T-helper 2 cell treated with Interferon-gamma antibody and Interleukin-4, amounts not matched to agents 5 μg/mL and 100 μg/mL, for 36 hours (primary cell): ENCODE results near the gene FGF21.
"Not testable (repeated sequence)": the region's sequence is repeated elsewhere in the genome, so short reads cannot be mapped to it uniquely, and the experiment has no call there.

Experiments
- DNase-seq: peaks from one replicate; pipeline ENCODE4 v3.0.0; 2021; ENCODE audit warnings: low spot score
- H3K27ac Mint-ChIP-seq: one replicate; pipeline ENCODE4 v1.8.0; 2021; ENCODE audit warnings: mild to moderate bottlenecking, mixed read lengths
- H3K27me3 Mint-ChIP-seq: one replicate; pipeline ENCODE4 v1.8.0; 2021; ENCODE audit warnings: low read depth, mixed read lengths
- H3K36me3 Mint-ChIP-seq: one replicate; pipeline ENCODE4 v1.8.0; 2021; ENCODE audit warnings: low read depth, mixed read lengths
- H3K4me1 Mint-ChIP-seq: one replicate; pipeline ENCODE4 v1.8.0; 2021; ENCODE audit warnings: low read depth, mixed read lengths
- H3K4me3 Mint-ChIP-seq: one replicate; pipeline ENCODE4 v1.8.0; 2022; ENCODE audit warnings: mild to moderate bottlenecking, moderate library complexity, mixed read lengths
- H3K9me3 Mint-ChIP-seq: one replicate; pipeline ENCODE4 v1.8.0; 2021; ENCODE audit warnings: mixed read lengths

The FGF21 gene

GRCh38 chr19:48755787-48756186 is 463 bp downstream of the FGF21 start:
- Mint-ChIP-seq H3K27me3 (peaks cover 34% of the 10 kb centered on the region), H3K27ac (no peak overlapping the region), H3K4me3 (no peak overlapping the region), H3K9me3 (no peaks in the 10 kb centered on the region), H3K4me1 (peaks cover 18% of the 10 kb centered on the region), H3K36me3 (no peaks in the 10 kb centered on the region)
- no peak for DNase-seq

GRCh38 chr19:48756212-48756611 is 888 bp downstream of the FGF21 start:
- H3K4me1 Mint-ChIP-seq = peaks cover 17% of the 10 kb centered on the region
- H3K27ac Mint-ChIP-seq = no peak overlapping the region
- peaks cover 34% of the 10 kb centered on the region for H3K27me3 Mint-ChIP-seq
- no peak overlapping the region for H3K4me3 Mint-ChIP-seq
- no peaks in the 10 kb centered on the region for H3K36me3 Mint-ChIP-seq
- H3K9me3 Mint-ChIP-seq = no peaks in the 10 kb centered on the region
- no peak for DNase-seq

- Mint-ChIP-seq H3K4me1 (peaks cover 16% of the 10 kb centered on the region), H3K36me3 (no peaks in the 10 kb centered on the region), H3K9me3 (no peaks in the 10 kb centered on the region), H3K27me3 (peaks cover 37% of the 10 kb centered on the region), H3K27ac (no peak overlapping the region), H3K4me3 (no peak overlapping the region)
- no peak for DNase-seq
Measured at GRCh38 chr19:48756686-48757085, 1.4 kb downstream of the FGF21 start.

- no peak for DNase-seq
- H3K4me1 Mint-ChIP-seq = peaks cover 14% of the 10 kb centered on the region
- no peaks in the 10 kb centered on the region for H3K9me3 Mint-ChIP-seq
- no peaks in the 10 kb centered on the region for H3K36me3 Mint-ChIP-seq
- H3K27ac Mint-ChIP-seq = no peak overlapping the region
- no peak overlapping the region for H3K4me3 Mint-ChIP-seq
- H3K27me3 Mint-ChIP-seq = peaks cover 34% of the 10 kb centered on the region
Measured at GRCh38 chr19:48757089-48757675, 1.9 kb downstream of the FGF21 start.

GRCh38 chr19:48757741-48758144 is 2.4 kb downstream of the FGF21 start:
- Mint-ChIP-seq H3K4me3 (no peak overlapping the region), H3K4me1 (peaks cover 13% of the 10 kb centered on the region), H3K36me3 (no peaks in the 10 kb centered on the region), H3K9me3 (no peaks in the 10 kb centered on the region), H3K27me3 (peaks cover 36% of the 10 kb centered on the region), H3K27ac (no peak overlapping the region)
- no peak for DNase-seq

- peaks cover 7% of the 10 kb centered on the region for H3K4me1 Mint-ChIP-seq
- peak overlapping the region; percentile 21 for H3K4me3 Mint-ChIP-seq
- no peaks in the 10 kb centered on the region for H3K36me3 Mint-ChIP-seq
- no peaks in the 10 kb centered on the region for H3K9me3 Mint-ChIP-seq
- DNase-seq = no peak
- peaks cover 18% of the 10 kb centered on the region for H3K27me3 Mint-ChIP-seq
- H3K27ac Mint-ChIP-seq = no peak overlapping the region
Measured at GRCh38 chr19:48760504-48761205, 5.3 kb downstream of the FGF21 start.

- not testable (repeated sequence) for H3K9me3 Mint-ChIP-seq, H3K4me3 Mint-ChIP-seq, DNase-seq, H3K27ac Mint-ChIP-seq, H3K36me3 Mint-ChIP-seq, H3K4me1 Mint-ChIP-seq
- H3K27me3 Mint-ChIP-seq = peaks cover 23% of the 10 kb centered on the region
Measured at GRCh38 chr19:48765816-48766215, 10.5 kb downstream of the FGF21 start.

GRCh38 chr19:48768171-48768753 is 12.9 kb downstream of the FGF21 start:
- H3K4me1 Mint-ChIP-seq, H3K36me3 Mint-ChIP-seq, H3K27ac Mint-ChIP-seq, DNase-seq, H3K9me3 Mint-ChIP-seq, H3K4me3 Mint-ChIP-seq: not testable (repeated sequence)
- H3K27me3 Mint-ChIP-seq = peaks cover 11% of the 10 kb centered on the region

GRCh38 chr19:48768994-48769713 is 13.8 kb downstream of the FGF21 start:
- Mint-ChIP-seq H3K27me3 (peaks cover 11% of the 10 kb centered on the region), H3K4me3 (no peak overlapping the region), H3K4me1 (no peaks in the 10 kb centered on the region), H3K9me3 (no peaks in the 10 kb centered on the region), H3K27ac (no peak overlapping the region), H3K36me3 (no peaks in the 10 kb centered on the region)
- no peak for DNase-seq

- DNase-seq = no peak
- H3K27me3 Mint-ChIP-seq = peaks cover 10% of the 10 kb centered on the region
Measured at GRCh38 chr19:48770266-48770665, 14.9 kb downstream of the FGF21 start.

GRCh38 chr19:48770734-48771472 is 15.6 kb downstream of the FGF21 start:
- peaks cover 10% of the 10 kb centered on the region for H3K27me3 Mint-ChIP-seq
- H3K27ac Mint-ChIP-seq = no peak overlapping the region
- H3K4me3 Mint-ChIP-seq = no peak overlapping the region
- DNase-seq = no peak
- H3K9me3 Mint-ChIP-seq = no peaks in the 10 kb centered on the region
- H3K36me3 Mint-ChIP-seq = no peaks in the 10 kb centered on the region
- no peaks in the 10 kb centered on the region for H3K4me1 Mint-ChIP-seq

More at GRCh38 chr19:48770266-48770665, 14.9 kb downstream of the FGF21 start:
- H3K9me3 Mint-ChIP-seq = no peaks in the 10 kb centered on the region
- no peaks in the 10 kb centered on the region for H3K4me1 Mint-ChIP-seq
- no peak overlapping the region for H3K27ac Mint-ChIP-seq
- H3K4me3 Mint-ChIP-seq = no peak overlapping the region
- no peaks in the 10 kb centered on the region for H3K36me3 Mint-ChIP-seq

GRCh38 chr19:48772503-48772953 is 17.2 kb downstream of the FGF21 start:
- no peak overlapping the region for H3K4me3 Mint-ChIP-seq
- DNase-seq = no peak
- H3K27ac Mint-ChIP-seq = no peak overlapping the region
- H3K27me3 Mint-ChIP-seq = peaks cover 10% of the 10 kb centered on the region
- H3K36me3 Mint-ChIP-seq = no peaks in the 10 kb centered on the region
- H3K9me3 Mint-ChIP-seq = no peaks in the 10 kb centered on the region
- no peaks in the 10 kb centered on the region for H3K4me1 Mint-ChIP-seq

GRCh38 chr19:48777139-48777538 is 21.8 kb downstream of the FGF21 start:
- no peaks in the 10 kb centered on the region for H3K36me3 Mint-ChIP-seq
- DNase-seq = no peak
- no peaks in the 10 kb centered on the region for H3K4me1 Mint-ChIP-seq

More at GRCh38 chr19:48777139-48777538, 21.8 kb downstream of the FGF21 start:
- H3K4me3 Mint-ChIP-seq = no peak overlapping the region
- peaks cover 2% of the 10 kb centered on the region for H3K27me3 Mint-ChIP-seq
- H3K9me3 Mint-ChIP-seq = no peaks in the 10 kb centered on the region
- no peak overlapping the region for H3K27ac Mint-ChIP-seq
